Hippocampal formation (tissue), 2 donors: ENCODE results near the gene DBNDD2.

Experiments
- DNase-seq, 2 donors: peaks; one replicate each; lab custom pipeline; 2025; lab: John Stamatoyannopoulos, UW

DBNDD2 gene, protein sequence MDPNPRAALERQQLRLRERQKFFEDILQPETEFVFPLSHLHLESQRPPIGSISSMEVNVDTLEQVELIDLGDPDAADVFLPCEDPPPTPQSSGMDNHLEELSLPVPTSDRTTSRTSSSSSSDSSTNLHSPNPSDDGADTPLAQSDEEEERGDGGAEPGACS

DNA sequence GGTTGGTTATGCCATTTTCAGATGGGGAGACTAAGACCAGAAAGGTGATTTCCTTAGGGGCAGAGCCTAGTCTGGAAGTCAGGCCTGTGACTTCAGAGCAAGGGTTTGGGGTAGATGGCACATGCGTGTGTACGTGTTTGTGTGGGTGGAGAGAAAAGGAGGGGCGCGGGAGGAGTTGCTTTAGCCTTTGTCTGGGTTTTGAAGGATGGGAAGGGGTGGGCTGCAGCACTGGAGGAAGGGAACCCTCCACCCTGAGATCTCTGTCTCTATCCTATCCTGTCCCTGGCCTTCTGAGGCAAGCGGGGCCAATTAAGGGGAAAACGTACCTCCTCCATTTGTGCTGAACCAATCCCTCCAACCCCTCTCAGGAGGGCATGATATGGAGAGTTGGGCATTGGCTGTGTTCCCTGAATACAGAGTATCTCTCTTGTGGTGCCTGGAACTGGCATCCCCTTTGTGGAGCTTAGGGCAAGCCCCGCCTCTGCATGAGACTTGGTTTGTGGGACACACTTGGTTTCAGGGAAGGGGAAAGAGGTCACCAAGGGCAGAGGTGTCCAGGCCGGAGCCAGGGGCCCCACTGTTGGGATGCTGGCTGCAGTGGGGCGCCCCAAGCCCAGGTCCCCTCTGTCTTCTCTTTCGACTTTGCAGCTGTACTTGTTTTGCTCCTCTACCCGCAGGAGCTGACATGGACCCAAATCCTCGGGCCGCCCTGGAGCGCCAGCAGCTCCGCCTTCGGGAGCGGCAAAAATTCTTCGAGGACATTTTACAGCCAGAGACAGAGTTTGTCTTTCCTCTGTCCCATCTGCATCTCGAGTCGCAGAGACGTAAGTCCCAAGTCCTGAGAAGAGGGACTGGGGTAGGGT, at the start of gene DBNDD2:
DBNDD2 (plus strand) TSS at position 507 of the 863 bp plus-strand sequence; CDS start at position 686, 179 bp downstream.
- DNase-seq, result peak; percentile 86 to 94

DNA sequence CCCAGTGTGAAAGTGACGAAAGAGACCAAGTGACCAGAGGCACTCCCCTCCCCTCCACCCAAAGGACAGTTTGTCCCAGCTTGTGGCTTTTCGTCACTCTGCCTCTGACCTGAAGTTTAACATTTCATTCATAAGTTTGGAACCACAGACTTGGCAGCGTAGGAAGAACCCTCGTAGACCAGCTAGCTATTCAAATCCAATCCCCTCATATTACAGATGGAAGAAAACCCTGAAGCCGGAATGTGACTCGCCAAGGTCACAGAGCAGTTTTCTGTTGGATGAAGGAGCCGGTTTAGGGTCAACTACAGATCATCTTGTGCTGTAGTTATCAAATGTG, 49.1 kb upstream of the DBNDD2 start:
- DNase-seq, result no peak

DNA sequence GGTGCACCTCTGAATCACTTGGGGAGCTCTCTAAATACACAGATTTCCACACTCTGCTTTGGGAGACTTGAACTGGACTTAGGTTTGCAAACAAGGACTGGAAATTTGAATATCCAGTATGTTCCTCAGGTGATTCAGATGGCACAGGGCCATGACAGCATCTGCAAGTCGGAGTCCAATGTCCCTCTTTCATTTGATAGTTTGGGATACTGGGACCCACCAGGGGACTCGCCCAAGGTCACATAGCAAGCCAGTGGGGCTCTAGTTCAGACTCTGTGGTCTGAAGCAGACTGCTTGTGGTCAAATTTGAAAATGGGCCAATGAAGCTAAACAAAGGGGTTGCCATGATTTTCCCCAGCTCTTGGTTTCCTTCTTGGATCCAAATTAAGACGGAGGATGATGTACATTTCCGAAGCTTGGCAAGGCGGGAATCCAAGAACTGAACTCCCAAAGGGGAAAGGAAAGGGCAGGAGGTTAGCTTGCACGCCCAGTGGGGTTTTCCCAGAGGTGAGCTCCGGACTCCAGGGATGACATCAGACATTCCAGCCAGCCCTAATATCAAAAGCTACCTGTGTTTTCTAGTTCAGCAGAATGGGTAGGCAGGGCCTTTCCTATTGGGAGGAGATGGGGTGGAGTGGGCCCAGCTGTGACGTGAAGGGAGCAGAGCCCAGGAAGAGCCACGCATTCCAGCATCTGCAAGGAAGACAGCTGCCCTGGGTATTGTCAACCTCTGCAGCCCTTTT, 48.5 kb upstream of the DBNDD2 start:
- no peak for DNase-seq

DNA sequence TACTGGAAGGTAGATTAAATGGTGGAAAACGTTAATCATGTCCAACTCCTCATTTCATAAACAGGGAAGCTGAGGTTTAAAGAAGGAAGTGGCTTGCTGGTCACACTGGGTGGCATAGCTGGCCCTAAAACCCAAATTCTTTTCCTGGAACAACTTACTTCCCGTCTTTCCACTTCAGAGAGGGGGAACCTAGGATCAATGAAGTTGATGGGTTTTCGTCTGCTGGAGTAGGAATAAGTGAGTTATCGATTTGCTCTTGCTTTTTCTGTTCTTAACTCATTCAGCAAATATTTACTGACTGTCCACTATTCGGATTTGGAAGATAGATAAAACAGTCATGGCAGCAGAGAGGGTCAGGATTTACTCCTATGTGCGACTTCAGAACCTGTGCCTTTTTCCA, 46.3 kb upstream of the DBNDD2 start:
- no peak for DNase-seq

DNA sequence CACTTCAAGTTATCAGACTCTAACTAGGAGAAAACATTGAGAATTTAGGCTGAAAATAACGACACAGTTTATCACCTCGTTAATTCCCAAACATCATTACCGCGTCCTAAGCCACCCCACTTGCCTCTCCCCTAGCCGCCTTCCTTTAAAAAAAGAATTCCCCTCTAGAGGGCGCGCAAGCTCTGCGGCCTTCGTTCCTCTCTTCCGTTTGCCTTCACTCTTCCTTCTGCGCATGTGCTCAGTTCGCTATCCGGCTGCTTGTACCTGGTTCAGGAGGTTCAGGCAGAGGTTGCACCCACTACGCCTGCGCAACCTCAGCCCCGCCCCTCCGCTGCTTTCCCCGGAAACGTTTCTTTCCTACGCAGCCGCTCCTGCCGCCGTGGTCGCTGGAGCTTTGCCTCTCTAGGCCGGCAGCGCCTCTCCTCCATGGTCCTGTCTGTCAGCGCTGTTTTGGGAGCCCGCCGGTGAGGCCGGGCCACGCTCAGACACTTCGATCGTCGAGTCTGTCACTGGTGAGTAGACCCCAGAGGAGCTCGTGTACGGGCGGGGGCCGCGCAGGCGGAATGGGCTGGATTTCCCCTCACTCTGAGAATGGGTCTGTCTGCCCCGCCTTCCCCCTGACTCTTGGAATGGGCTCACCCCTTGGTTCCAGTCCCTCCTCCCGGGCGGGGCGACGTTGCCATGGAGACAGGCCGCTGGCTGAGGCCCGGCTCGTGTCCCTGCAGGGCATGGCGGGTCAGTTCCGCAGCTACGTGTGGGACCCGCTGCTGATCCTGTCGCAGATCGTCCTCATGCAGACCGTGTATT, 45.1 kb upstream of the DBNDD2 start, which contains the start of gene SYS1:
SYS1 (plus strand) TSS at position 353 of the 807 bp plus-strand sequence; CDS start at position 729, 376 bp downstream.
- peak; percentile 97 for DNase-seq

DNA sequence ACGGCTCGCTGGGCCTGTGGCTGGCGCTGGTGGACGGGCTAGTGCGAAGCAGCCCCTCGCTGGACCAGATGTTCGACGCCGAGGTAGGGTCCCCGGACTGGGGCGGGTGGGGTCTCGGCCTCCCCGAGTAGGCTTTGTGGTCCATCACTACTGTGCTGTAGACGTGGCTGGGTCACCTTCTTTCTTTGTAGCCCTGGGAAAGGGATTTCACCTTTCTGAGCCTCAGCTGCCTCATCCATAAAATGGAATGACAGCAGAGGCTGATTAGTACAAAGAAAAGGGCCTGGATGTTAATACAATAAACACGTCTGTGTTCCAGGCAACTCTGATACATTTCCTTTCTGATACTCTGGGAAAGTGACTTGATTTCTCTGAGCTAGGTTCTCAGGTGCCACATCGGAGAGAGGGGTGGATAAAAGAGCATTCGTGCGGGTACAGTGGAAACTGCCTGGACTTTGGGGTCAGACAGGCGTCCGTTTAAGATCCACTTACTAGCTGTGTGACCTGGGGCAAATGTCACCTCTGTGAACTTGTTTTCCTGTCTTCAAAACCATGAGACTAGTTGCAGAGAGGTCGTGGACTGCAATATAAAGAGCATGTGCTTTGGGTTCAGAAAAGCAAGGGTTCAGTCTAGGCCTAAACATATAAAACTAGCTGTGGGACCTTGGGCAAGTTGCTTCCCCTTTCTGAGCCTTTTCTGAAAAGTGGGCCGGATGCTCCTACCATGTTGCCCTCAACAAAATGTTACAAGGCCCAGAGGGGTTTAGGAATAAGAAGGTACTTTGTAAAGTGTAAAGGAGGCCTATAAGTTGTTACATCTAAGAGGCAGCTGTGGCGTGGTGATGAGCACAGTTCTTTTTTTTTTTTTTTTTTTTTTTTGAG, 44.2 kb upstream of the DBNDD2 start:
- no peak for DNase-seq

DNA sequence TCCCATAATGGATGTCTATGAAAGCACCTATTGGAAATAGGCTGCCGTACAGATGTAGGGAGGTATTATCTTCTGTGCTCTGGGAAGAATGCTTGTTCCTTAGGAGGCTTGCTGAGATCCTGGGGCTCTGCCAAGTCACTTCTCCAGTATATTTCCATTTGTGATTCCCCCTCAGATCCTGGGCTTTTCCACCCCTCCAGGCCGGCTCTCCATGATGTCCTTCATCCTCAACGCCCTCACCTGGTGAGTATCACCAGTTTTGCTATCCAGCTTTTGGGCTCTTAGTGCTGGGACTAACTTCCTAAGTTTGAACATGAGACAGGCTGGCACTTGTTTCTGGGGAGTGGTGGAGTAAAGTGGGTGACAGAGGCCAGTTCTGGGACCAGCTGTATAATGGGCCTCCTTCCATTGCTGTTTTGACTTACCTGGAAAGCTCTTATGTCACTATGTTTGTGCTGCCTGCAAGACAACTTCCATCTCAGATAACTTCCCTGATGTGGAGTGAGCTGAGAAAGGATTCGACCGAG, 42.6 kb upstream of the DBNDD2 start:
- no peak for DNase-seq

DNA sequence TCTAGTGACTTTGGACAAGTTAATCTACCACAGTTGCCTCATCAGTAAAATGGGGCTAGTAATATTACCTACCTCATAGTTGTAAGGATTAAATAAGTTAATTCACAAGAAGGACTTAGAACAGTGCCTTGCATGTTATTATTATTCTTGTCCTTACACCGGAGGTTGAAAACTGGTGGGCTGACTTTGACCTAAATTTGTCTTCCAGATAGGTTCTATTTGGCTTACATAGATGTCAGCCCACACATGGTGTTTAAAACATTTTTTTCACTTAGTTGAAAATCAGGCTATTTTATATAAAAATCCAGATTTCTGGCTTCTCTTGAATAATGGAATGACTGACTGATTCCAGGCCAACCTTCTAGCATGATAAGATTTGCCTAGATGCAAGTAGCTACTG, 41.9 kb upstream of the DBNDD2 start:
- DNase-seq, result no peak

DNA sequence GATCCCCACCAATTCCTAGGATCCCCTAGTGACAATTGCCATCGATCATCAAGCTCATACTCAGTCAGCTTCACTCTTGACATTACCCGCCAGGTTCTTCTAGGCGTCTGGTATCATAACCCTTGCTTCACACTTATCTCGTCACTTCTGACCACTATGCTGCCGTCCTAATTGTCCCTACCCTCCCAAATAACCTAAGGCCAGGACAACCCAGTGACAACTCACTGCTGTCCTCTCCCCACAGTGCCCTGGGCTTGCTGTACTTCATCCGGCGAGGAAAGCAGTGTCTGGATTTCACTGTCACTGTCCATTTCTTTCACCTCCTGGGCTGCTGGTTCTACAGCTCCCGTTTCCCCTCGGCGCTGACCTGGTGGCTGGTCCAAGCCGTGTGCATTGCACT, 41.5 kb upstream of the DBNDD2 start:
- no peak for DNase-seq

DNA sequence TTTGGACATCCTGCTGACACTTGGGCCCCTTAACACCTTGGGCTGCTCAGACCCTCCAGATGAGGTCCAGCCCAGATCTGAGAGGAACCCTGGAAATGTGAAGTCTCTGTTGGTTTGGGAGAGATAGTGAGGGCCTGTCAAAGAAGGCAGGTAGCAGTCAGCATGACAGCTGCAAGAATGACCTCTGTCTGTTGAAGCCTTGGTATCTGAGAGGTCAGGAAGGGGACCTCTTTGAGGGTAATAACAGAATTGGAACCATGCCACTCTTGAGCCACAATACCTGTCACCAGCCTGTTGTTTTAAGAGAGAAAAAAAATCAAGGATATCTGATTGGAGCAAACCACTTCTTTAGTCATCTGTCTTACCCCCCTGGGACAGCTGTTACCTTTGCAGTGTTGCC, 41.0 kb upstream of the DBNDD2 start:
- no peak for DNase-seq

DNA sequence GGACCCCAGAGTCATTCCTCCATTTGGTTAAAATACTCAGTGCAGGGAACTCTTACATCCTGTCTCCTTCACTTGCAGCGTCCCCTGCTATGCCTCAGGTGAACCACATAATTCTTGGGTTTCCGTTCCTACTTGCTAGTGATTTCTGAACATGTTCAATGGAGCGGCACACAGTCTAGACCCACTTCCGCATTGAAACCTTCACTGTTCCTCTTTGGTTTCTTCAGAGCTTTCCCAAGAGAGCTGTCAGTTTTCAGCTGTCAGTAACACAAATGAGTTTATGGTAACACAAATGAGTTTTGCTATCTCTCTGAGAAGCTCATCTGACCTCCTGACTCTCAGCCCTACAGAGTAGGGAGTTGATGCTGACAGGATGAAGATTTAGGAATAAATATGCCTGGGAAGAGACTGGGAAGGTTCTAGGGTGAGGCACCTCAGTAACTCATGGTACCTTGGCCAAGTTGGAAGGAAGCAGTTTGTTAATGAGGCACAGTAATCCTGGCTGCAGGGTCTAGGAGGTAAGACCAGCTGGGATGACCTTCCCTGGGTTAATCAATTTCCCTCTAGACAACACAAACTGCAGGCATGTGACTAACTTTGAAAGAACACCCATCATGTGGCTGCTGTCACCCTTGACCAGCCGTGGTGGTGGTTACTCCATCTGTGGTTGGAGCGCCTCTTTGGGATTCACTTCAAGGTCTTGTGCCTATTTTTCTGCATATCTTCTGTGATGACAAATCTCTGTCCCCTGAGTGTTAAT, 39.7 kb upstream of the DBNDD2 start:
- DNase-seq, result no peak

DNA sequence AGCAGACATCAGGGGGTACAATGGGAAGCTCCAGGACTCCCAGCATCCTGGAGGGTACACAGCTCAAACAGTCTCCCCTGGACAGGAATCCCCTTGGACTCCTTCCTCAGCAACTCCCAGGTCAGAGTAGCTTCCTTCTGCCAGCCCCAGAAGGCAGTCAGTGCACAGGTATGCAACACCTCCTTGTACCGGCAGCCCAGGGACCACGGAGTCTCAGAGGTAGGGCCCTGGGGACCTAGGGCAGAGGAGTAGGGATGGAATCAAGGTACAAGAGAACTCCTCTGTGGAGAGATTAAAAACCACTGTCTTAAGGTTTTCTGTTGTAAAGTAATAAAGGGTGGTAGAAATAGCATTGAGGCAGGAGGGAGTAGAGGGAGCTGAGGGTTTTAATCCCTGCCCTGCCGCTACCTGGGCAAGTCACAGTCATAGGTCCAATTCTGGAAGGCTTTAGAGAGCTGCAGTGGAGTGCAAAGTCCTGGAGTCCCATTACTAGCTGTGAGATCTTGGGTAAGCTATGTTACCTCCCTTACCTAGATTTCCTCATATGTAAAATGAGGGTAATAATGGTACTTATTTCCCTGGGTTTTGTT, 37.4 kb upstream of the DBNDD2 start:
- DNase-seq, result no peak

DNA sequence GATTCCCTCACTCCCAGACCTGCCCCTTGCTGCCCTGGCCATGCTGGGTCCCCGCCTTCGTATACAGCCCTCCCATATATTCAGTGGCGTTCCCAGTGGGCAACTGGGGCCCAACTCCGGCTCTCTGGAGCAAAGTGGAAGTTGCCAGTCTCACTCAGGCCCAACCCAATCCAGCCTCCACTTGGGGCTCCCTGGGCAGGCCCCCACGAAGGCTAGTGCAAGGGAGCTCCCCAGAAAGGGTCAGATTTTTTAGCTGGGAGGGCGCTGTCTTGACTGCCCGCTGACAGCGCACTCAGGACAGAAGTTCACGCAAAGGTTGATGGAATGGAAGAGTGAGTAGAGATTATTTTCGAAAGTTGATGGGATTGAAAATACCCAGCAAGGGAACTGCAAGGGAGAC, 35.8 kb upstream of the DBNDD2 start:
- no peak for DNase-seq

DNA sequence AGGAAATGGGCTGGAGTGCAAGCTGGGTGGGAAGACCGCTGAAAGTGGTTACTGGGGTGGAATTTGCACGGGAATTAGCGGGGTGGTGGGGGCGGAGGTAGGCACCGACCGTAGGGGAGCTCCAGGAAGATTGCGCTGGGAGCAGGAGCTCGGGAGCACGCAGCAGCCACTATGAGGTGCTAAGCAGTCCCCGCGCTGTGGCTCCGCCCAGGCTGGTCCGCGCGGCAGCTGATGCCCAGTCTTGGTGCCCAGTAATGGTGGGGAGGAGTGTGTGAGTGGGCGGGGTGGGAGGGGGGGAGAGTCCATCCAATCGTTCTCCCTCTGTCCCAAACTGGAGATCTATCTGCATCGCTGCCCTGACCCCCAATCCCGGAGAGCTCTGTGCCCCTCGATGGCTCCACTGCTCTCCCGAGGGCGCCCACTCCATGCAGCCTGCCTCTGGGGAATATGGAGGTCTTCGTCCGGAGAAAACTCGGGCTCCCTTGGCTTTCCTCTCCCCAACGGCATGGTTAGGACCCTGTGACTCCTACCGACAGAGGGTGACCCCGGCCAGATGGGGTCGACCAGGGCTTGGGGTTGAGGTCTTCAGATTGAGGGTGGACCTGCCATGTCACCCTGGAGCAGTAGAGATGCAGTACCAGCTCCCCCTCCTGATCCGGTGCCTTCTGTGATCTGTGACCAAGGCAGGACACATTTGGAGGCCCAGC, 35.3 kb upstream of the DBNDD2 start:
- peak; percentile 34 to 59 for DNase-seq

DNA sequence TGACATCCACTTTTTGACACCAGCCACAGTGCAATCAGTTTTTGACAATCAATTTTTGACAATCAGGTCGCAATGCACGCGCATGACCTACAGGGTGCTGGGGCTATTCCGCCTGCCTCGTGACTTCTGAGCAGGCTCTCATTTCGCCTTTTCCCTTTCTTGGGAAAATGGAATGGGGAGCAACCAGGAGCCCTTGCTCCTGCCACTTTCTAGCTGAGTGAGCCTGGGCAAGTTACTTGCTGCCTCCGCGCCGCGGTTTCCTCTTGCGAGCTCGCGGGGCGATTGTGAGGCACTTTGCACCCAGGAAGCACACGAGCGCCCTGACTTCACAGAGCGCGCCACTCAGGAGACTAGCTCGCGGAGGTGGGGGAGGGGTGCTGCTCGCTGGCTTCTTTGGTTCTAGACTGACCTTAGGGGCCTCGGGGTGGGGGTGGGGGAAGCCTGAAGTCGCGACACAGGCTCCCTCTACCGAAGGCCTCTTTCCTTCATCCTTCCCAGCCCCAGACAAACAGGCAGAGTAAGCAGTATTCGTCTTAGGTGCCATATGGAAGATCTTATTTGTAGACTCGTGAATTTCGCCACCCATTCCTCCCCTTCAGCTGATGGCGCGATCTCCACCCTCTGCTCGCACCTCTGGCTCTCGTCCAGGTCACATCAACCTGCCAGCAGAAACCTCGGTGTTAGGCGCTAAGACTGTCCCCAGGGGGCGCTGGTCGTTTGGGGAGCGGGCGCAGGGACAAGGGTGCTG, 34.6 kb upstream of the DBNDD2 start:
- DNase-seq, result peak; percentile 64 to 86

DNA sequence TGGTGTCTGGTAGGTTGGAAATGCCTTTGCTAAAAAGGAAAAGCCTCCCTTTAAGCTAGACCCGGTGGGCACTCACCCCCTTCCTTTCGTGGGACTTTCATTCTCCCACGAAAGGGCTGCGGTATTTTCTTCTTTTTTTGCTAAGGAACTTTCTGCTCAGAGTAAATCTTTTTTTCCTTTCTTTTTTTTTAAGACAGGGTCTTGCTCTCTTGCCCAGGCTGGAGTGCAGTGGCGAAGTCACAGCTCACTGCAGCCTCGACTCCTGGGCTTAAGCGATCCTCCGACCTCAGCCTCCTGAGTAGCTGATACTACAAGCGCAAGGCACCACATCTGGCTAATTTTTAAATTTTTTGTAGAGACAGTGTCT, 34.0 kb upstream of the DBNDD2 start:
- DNase-seq, result no peak

DNA sequence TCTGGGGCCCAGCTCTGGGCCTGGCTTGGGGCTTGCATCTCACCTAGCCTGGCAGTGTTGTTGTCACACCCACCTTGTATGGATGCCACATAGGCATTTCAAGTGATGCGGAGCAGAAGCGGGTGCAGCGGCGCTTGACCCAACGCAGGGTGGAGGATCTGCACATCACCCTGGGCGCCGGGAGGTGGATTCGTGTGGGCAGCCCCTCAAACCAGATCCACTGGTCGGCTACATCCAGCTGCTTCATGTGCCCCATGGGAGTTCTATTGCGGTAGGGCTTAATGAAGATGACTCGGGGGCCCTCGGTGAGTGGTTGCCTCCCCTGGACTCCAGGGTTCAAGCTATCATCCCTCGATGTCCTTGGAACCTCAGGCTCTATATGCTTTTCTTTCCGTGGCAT, 33.1 kb upstream of the DBNDD2 start:
- DNase-seq, result no peak

DNA sequence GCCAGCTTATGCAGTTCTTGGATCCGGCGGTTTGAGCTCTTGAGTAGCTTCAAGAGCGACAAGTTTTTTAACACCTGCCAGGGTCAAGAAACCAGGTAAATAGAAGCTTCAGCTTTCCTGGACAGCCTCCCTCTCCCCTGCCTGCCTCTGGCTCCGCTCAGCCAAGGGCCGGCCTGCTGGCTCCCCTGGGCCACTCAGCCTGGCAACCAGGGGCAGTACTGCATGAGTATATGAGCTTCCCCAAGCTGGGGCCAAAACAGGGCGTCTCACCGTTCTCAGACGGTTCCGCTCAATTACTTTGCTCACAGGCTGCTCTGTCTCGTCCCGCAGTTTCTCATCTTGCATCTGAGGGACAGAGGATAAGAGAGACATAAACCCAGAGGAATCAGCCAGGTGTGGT, 30.8 kb upstream of the DBNDD2 start:
- no peak for DNase-seq
